Measurements from ENCODE around the gene FAM76B. TPM values are rescaled to one million over a fixed set of nuclear protein-coding genes. Genes with fewer than 3 reads are reported as not detected.

Gene FAM76B
- total and polyA plus RNA-seq, 2 of the 13 experiments (the other 11 are each of a cell fraction or from before 2014, with no cell fraction given): 20.2 to 24.2 TPM

DNA sequence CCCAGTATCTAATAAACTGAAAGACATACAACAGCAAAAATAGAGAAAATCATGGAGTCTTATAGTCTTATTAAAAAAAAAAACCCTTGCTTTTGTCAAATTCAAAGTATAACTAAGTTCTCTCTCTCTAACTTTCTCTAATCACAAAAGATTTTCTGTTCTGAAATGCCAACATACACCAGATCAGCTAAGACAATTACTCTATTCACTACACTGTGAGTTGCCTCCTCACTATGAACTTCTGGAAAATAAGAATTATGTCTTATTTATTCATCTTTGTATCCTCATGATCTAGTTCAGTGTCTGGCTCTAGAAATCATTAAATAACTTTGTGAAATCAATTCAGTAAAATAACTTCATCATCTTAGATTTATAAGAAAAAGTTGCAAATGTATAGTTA, 12.7 kb downstream of the FAM76B start:
- TF ChIP-seq ARNTL (CRISPR knock-in tag; IDR thresholded peaks at IDR 0.05) (no peak), ATRX (CRISPR knock-in tag; IDR thresholded peaks at IDR 0.05; ENCODE audit: borderline replicate concordance) (no peak), SP4 (CRISPR knock-in tag; IDR thresholded peaks at IDR 0.05) (no peak), RAD21 (CRISPR knock-in tag; IDR thresholded peaks at IDR 0.05) (no peak), ZNF567 (CRISPR knock-in tag; IDR thresholded peaks at IDR 0.05; ENCODE audit: borderline replicate concordance) (no peak), NONO (IDR thresholded peaks at IDR 0.05) (no peak), NONO (CRISPR knock-in tag; conservative IDR thresholded peaks at IDR 0.05) (no peak), ZNF552 (CRISPR knock-in tag; IDR thresholded peaks at IDR 0.05; ENCODE audit: borderline replicate concordance) (no peak)
- TF ChIP-seq, protein P1, sequence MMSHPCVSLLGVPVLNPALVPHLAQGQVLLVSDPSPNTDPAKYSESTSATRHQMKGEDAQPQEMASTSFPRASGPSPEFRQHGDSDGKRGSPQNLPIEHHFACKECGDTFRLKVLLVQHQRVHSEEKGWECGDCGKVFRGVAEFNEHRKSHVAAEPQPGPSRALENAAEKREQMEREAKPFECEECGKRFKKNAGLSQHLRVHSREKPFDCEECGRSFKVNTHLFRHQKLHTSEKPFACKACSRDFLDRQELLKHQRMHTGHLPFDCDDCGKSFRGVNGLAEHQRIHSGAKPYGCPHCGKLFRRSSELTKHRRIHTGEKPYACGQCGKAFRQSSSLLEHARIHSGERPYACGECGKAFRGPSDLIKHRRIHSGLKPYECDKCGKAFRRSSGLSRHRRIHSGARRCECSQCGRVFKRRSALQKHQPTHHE (CRISPR knock-in tag; IDR thresholded peaks at IDR 0.05; ENCODE audit: borderline replicate concordance): no peak
- Histone ChIP-seq H3K27ac (ENCODE audit: extremely low read length, insufficient read depth, low read length) (no peak overlapping the region), H3K4me1 (ENCODE audit: insufficient read depth, low read length) (no peaks in the 10 kb centered on the region), H3K9me3 (ENCODE audit: low read length) (no peaks in the 10 kb centered on the region), H2AFZ (ENCODE audit: low read length) (no peak overlapping the region), H3K27me3 (ENCODE audit: control insufficient read depth in 1 of 2, insufficient read depth in 2 of 2, low read length in 2 of 2) (no peaks in the 10 kb centered on the region), H3K36me3 (replicated peaks in 1 of 2; ENCODE audit: control insufficient read depth in 1 of 2, insufficient read depth in 2 of 2, low read length in 2 of 2) (peaks cover 7 to 71% of the 10 kb centered on the region in 2 experiments), H3K4me3 (replicated peaks in 1 of 3; ENCODE audit: insufficient read depth in 1 of 3, low read depth in 2 of 3, low read length in 3 of 3) (no peak overlapping the region), H3K4me2 (ENCODE audit: low read depth, low read length) (no peak overlapping the region), H3K9ac (ENCODE audit: insufficient read depth, low read depth, low read length) (no peak overlapping the region), H3K79me2 (ENCODE audit: insufficient read depth, low read length) (no peaks in the 10 kb centered on the region), H4K20me1 (ENCODE audit: insufficient read depth, low read length) (no peaks in the 10 kb centered on the region)
- FAIRE-seq (no peak), DNase-seq (ENCODE audit: low spot score) (no peak), ATAC-seq (no peak)
- ChIA-PET CTCF (ENCODE audit: low intra/inter-chr PET ratio, low total read pairs) (no interaction called here), POLR2A (no interaction called here)
- in situ Hi-C loops (cut with HindIII; ENCODE audit: extremely low pct_ligation_motif_present, low pct_unique_long_range_greater_than_20kb) (no loop called here), intact Hi-C loops (cut with micrococcal nuclease; ENCODE audit: unreplicated experiment) (no loop called here)
- no TSS peak for BruUV-seq (replicated peaks)

DNA sequence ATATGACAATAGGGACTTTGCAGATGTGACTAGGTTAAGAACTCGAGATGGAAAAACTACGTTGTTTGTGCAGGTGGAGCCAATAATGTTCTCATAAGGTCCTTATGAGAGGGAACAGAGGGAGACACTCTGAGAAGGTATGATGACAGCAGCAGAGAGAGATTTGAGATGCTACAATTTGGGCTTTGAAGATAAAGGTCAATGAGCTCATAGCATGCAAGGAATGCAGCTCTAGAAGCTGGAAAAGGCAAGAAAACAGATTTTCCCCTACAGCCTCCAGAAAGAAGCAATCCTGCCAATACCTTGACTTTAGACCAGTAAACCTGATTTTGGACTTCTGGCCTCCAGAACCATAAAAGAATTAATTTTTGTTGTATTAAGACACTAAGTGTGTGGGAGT, 21.1 kb downstream of the FAM76B start:
- DNase-seq (ENCODE audit: low spot score) (no peak), ATAC-seq (no peak), FAIRE-seq (no peak)
- ChIA-PET CTCF (ENCODE audit: low intra/inter-chr PET ratio, low total read pairs) (no interaction called here), POLR2A (no interaction called here)
- no peak overlapping the region for H3K4me3 ChIP-seq (replicated peaks in 1 of 3; ENCODE audit: insufficient read depth in 1 of 3, low read depth in 2 of 3, low read length in 3 of 3)
- no peak overlapping the region for H3K4me2 ChIP-seq (ENCODE audit: low read depth, low read length)
- in situ Hi-C loops (cut with HindIII; ENCODE audit: extremely low pct_ligation_motif_present, low pct_unique_long_range_greater_than_20kb) (loop anchor here (5.0 to 25.0 kb wide), 2 partner anchors 616 to 1131 kb away; no protein-coding TSS in a partner anchor), intact Hi-C loops (cut with micrococcal nuclease; ENCODE audit: unreplicated experiment) (loop anchor here (10.0 kb wide), 1 partner anchor 1144 kb away; no protein-coding TSS in a partner anchor)
- no peaks in the 10 kb centered on the region for H4K20me1 ChIP-seq (ENCODE audit: insufficient read depth, low read length)
- WGBS (ENCODE audit: low lambda C conversion rate): 96% methylated on average over 2 of the region's 2 CpGs
- H3K9me3 ChIP-seq (ENCODE audit: low read length): no peaks in the 10 kb centered on the region
- BruUV-seq (replicated peaks): no TSS peak
- H3K9ac ChIP-seq (ENCODE audit: insufficient read depth, low read depth, low read length): no peak overlapping the region
- no peaks in the 10 kb centered on the region for H3K79me2 ChIP-seq (ENCODE audit: insufficient read depth, low read length)
- H3K36me3 ChIP-seq (replicated peaks in 1 of 2; ENCODE audit: control insufficient read depth in 1 of 2, insufficient read depth in 2 of 2, low read length in 2 of 2): peaks cover 1 to 19% of the 10 kb centered on the region in 2 experiments; a peak in 4 of 5 replicates
- no peak overlapping the region for H2AFZ ChIP-seq (ENCODE audit: low read length)
- no peak overlapping the region for H3K27ac ChIP-seq (ENCODE audit: extremely low read length, insufficient read depth, low read length)
- no peaks in the 10 kb centered on the region for H3K4me1 ChIP-seq (ENCODE audit: insufficient read depth, low read length)
- H3K27me3 ChIP-seq (ENCODE audit: control insufficient read depth in 1 of 2, insufficient read depth in 2 of 2, low read length in 2 of 2): no peaks in the 10 kb centered on the region
- TF ChIP-seq JUND (CRISPR knock-in tag; IDR thresholded peaks at IDR 0.05): no peak
- TF ChIP-seq, protein P2, sequence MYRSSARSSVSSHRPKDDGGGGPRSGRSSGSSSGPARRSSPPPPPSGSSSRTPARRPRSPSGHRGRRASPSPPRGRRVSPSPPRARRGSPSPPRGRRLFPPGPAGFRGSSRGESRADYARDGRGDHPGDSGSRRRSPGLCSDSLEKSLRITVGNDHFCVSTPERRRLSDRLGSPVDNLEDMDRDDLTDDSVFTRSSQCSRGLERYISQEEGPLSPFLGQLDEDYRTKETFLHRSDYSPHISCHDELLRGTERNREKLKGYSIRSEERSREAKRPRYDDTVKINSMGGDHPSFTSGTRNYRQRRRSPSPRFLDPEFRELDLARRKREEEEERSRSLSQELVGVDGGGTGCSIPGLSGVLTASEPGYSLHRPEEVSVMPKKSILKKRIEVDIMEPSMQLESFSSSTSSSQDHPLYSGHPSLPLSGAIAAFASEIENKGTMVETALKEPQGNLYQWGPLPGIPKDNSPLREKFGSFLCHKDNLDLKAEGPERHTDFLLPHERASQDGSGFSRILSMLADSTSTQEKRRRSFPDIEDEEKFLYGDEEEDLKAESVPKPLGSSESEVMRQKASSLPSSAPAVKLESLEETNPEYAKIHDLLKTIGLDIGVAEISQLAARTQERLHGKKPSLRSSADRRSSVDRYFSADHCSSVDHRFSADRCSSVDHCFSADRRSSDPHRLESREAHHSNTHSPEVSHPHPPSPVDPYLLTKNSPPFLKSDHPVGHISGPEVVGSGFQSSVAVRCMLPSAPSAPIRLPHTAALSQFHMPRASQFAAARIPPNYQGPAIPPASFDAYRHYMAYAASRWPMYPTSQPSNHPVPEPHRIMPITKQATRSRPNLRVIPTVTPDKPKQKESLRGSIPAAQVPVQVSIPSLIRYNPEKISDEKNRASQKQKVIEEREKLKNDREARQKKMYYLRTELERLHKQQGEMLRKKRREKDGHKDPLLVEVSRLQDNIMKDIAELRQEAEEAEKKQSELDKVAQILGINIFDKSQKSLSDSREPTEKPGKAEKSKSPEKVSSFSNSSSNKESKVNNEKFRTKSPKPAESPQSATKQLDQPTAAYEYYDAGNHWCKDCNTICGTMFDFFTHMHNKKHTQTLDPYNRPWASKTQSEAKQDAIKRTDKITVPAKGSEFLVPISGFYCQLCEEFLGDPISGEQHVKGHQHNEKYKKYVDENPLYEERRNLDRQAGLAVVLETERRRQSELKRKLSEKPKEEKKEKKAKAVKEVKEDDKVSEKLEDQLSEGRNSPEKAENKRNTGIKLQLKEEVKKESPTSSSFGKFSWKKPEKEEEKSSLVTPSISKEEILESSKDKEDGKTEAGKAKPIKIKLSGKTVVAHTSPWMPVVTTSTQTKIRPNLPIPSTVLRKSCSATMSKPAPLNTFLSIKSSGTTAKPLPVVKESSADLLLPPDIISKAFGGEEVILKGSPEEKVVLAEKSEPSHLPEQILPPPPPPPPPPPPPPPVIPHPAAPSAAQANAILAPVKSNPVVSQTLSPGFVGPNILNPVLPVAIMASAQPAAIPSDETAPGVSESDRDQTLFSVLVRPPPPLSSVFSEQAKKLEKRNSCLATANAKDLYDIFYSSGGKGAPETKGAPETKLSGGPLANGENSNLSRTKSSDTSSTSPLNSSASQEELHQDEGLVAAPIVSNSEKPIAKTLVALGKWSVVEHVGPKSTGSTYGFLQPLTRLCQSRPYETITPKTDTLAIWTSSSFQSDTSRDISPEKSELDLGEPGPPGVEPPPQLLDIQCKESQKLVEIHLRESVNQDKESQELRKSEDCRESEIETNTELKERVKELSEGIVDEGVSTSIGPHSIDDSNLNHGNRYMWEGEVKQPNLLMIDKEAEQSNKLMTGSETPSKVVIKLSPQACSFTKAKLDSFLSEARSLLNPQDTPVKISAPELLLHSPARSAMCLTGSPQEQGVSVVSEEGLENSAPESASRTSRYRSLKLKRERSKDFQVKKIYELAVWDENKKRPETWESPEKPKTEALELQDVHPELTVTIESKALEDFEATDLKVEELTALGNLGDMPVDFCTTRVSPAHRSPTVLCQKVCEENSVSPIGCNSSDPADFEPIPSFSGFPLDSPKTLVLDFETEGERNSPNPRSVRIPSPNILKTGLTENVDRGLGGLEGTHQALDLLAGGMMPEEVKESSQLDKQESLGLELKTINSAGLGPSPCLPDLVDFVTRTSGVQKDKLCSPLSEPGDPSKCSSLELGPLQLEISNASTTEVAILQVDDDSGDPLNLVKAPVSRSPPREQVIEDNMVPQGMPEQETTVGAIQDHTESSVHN (CRISPR knock-in tag; IDR thresholded peaks at IDR 0.05): no peak
